ENCODE data around the gene ENOX1.

DNA sequence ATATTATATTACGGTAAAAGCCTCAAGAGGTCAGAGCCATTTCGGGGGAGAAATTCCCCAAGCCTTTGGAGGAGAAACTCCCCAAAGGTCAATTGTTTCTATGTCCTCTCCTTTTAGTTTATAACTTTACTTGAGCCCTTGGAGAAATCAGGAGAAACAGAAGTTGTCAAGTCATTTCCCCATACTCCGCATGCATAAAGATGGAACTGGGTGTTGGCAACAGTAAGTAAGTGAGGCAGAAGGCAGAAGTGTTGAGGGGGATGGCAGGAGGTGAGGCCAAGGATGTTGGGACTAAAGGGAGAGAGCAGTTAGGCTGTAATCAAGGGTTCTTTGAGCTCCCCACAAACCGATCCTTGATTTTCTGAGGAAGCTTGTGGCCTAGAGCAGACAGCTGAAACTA lies 307.9 kb downstream of the ENOX1 start:
- TF ChIP-seq, protein P1, sequence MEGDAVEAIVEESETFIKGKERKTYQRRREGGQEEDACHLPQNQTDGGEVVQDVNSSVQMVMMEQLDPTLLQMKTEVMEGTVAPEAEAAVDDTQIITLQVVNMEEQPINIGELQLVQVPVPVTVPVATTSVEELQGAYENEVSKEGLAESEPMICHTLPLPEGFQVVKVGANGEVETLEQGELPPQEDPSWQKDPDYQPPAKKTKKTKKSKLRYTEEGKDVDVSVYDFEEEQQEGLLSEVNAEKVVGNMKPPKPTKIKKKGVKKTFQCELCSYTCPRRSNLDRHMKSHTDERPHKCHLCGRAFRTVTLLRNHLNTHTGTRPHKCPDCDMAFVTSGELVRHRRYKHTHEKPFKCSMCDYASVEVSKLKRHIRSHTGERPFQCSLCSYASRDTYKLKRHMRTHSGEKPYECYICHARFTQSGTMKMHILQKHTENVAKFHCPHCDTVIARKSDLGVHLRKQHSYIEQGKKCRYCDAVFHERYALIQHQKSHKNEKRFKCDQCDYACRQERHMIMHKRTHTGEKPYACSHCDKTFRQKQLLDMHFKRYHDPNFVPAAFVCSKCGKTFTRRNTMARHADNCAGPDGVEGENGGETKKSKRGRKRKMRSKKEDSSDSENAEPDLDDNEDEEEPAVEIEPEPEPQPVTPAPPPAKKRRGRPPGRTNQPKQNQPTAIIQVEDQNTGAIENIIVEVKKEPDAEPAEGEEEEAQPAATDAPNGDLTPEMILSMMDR (conservative IDR thresholded peaks at IDR 0.05): no peak
- no peak for TF ChIP-seq ZFX (IDR thresholded peaks at IDR 0.05)

Data from C4-2B (cell line).